Stimulated activated CD8-positive, alpha-beta memory T cell treated with anti-CD3 and anti-CD28 coated beads, Interleukin-12 subunit alpha, Interleukin-12 subunit beta, amount 100 ng/mL, for 24 hours (primary cell): ENCODE data around the gene OR6K6.

Source experiments
- DNase-seq: peaks from one replicate; pipeline ENCODE4 v3.0.0-alpha.2; 2020; ENCODE audit errors: extremely low read depth

Gene OR6K6

GRCh38 chr1:158801396-158801795, 46.9 kb downstream of the OR6K6 start:
- DNase-seq = no peak

GRCh38 chr1:158803678-158804077, 49.2 kb downstream of the OR6K6 start:
- DNase-seq = no peak
